ENCODE data around the gene BDP1.

DNA sequence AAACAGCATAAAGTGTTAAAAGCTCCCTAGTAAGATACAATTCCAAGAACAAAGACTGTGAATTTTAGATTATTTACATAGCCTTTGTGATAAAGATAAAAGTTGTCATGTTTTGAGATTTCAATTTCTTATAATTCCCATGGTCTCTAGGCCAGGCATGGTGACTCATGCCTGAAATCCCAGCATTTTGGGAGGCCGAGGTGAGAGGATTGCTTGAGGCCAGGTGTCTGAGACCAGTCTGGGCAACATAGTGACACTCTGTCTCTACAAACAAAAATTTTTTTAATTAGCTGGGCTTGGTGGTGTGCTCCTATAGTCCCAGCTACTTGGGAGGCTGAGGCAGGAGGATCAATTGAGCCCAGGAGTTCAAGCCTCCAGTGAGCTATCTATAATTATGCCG, 48.1 kb downstream of the BDP1 start:
- TF ChIP-seq NFIC (IDR thresholded peaks at IDR 0.05; ENCODE audit: borderline replicate concordance) (no peak), TAF1 (IDR thresholded peaks at IDR 0.05; ENCODE audit: borderline replicate concordance, low read depth, low read length) (no peak), SMC3 (IDR thresholded peaks at IDR 0.05; ENCODE audit: low read depth, low read length) (no peak), EP300 (IDR thresholded peaks at IDR 0.05; ENCODE audit: borderline replicate concordance in 1 of 2, low read depth in 1 of 2, low read length in 1 of 2) (no peak)
- TF ChIP-seq, protein P1, sequence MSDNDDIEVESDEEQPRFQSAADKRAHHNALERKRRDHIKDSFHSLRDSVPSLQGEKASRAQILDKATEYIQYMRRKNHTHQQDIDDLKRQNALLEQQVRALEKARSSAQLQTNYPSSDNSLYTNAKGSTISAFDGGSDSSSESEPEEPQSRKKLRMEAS (IDR thresholded peaks at IDR 0.05; ENCODE audit: low read depth), result no peak
